Posterior vena cava (tissue), 2 donors: ENCODE measurements around the gene RUSC2. TPM values are rescaled to one million over a fixed set of nuclear protein-coding genes. Genes with fewer than 3 reads are reported as not detected.

Source experiments
- total RNA-seq, 2 donors: library from RNA; stranded (reverse); fragmentation: NEBNext Ultra II Directional; extraction: Animal tissue kit (Norgen Biotek cat#: 25700); gene quantifications; one replicate each; pipeline ENCODE4 v1.2.1, GENCODE V29; 2021
- donor health status: DM: yes; HTN: yes; CAD: no.
- donor health status: DM: yes; HTN: yes; CAD: no.

The RUSC2 gene
- total RNA-seq, 2 donors from 2014 or later: 53.5 to 64.2 TPM

Other genes starting within 250 kb of the RUSC2 start
- gene TESK1, start 115.2 kb downstream of the RUSC2 start, total RNA-seq: 10 to 100 TPM; 50.8 to 61.1 TPM
- gene CD72, start 128.3 kb downstream of the RUSC2 start, total RNA-seq: 1 to 10 TPM; 2.8 to 4.2 TPM
- gene SIT1, start 160.8 kb downstream of the RUSC2 start, total RNA-seq: under 1 TPM; 0.24 to 0.56 TPM
- gene RMRP, start 167.9 kb downstream of the RUSC2 start, total RNA-seq: over 10,000 TPM; 18,238 to 21,166 TPM
- gene CCDC107, start 168.2 kb downstream of the RUSC2 start, total RNA-seq: 10 to 100 TPM; 54.6 to 60.3 TPM
- gene ARHGEF39, start 175.1 kb downstream of the RUSC2 start, total RNA-seq: under 1 TPM; 0.29 to 0.46 TPM
- 1 to 10 TPM in 1 of 2 donors, not detected in 1; 1.2 TPM for gene CA9, start 183.8 kb downstream of the RUSC2 start, total RNA-seq
- 1,000 to 10,000 TPM; 2,096 to 3,529 TPM for gene TPM2, start 199.8 kb downstream of the RUSC2 start, total RNA-seq
- 100 to 1,000 TPM; 816 to 836 TPM for gene TLN1, start 242.1 kb downstream of the RUSC2 start, total RNA-seq
- gene CREB3, start 242.6 kb downstream of the RUSC2 start, total RNA-seq: 10 to 100 TPM; 41.7 to 53.0 TPM